MM.1S (cell line): ENCODE measurements around the gene KIAA1958.

ENCODE experiments used
- DNase-seq: peaks from one replicate; pipeline ENCODE4 v3.0.0-alpha.2; 2015
- H2AFZ ChIP-seq: fragments of 300-600 bp; sonication (generic); 2 replicates; pipeline ENCODE4 v1.6.0; 2016; ENCODE audit warnings: antibody characterized with exemption, low read length
- H3F3A ChIP-seq: fragments of 300-600 bp; sonication (generic); 2 replicates; pipeline ENCODE4 v1.6.1; 2016; ENCODE audit warnings: mild to moderate bottlenecking, antibody characterized with exemption, low read length, moderate library complexity, mixed read lengths; ENCODE audit not compliant: insufficient read depth
- H3K27ac ChIP-seq: fragments of 300-600 bp; sonication (generic); 2 replicates; pipeline ENCODE4 v1.5.1; 2016; ENCODE audit warnings: mild to moderate bottlenecking, low read length
- H3K27me3 ChIP-seq: fragments of 300-600 bp; sonication (generic); replicated peaks from 2 replicates; pipeline ENCODE4 v1.6.0; 2016; ENCODE audit warnings: low read length; ENCODE audit not compliant: insufficient read depth
- H3K36me3 ChIP-seq: fragments of 300-600 bp; sonication (generic); replicated peaks from 2 replicates; pipeline ENCODE4 v1.6.1; 2016; ENCODE audit warnings: mild to moderate bottlenecking, low read length, mixed read lengths; ENCODE audit not compliant: insufficient read depth
- H3K4me1 ChIP-seq: fragments of 300-600 bp; sonication (generic); 2 replicates; pipeline ENCODE4 v1.6.1; 2016; ENCODE audit warnings: low read length, mixed read lengths
- H3K4me2 ChIP-seq: fragments of 300-600 bp; sonication (generic); 2 replicates; pipeline ENCODE4 v1.6.0; 2016; ENCODE audit warnings: low read depth, low read length
- H3K4me3 ChIP-seq: fragments of 300-600 bp; sonication (generic); 2 replicates; pipeline ENCODE4 v1.5.1; 2016; ENCODE audit warnings: low read length, mixed read lengths
- H3K79me2 ChIP-seq: fragments of 300-600 bp; sonication (generic); 2 replicates; pipeline ENCODE4 v1.6.1; 2016; ENCODE audit warnings: mixed run types, low read length, mixed read lengths
- H3K9ac ChIP-seq: fragments of 300-600 bp; sonication (generic); 2 replicates; pipeline ENCODE4 v1.6.1; 2016; ENCODE audit warnings: low read length, mixed read lengths
- H3K9me2 ChIP-seq: fragments of 300-600 bp; sonication (generic); replicated peaks from 2 replicates; pipeline ENCODE4 v1.6.1; 2016; ENCODE audit warnings: mild to moderate bottlenecking, low read length, mixed read lengths; ENCODE audit not compliant: insufficient read depth
- H3K9me3 ChIP-seq: fragments of 300-600 bp; sonication (generic); replicated peaks from 2 replicates; pipeline ENCODE4 v1.6.1; 2016; ENCODE audit warnings: mild to moderate bottlenecking, low read length, mixed read lengths; ENCODE audit not compliant: insufficient read depth
- H4K20me1 ChIP-seq: fragments of 300-600 bp; sonication (generic); 2 replicates; pipeline ENCODE4 v1.6.1; 2016; ENCODE audit warnings: mild to moderate bottlenecking, low read length, moderate library complexity, mixed read lengths; ENCODE audit not compliant: insufficient read depth
- EZH2 ChIP-seq: fragments of 300-600 bp; sonication (generic); optimal IDR thresholded peaks from 2 replicates; pipeline ENCODE3; 2017; ENCODE audit warnings: low read depth, mild to moderate bottlenecking, antibody characterized with exemption, low read length, mixed read lengths
- EZH2phosphoT487 ChIP-seq: fragments of 300-600 bp; sonication (generic); IDR thresholded peaks from 2 replicates; pipeline ENCODE4 v1.6.1; 2018; ENCODE audit warnings: antibody characterized with exemption, low read length
- TF ChIP-seq, protein P1 (sequence below): fragments of 300-600 bp; sonication (generic); IDR thresholded peaks from 2 replicates; pipeline ENCODE4 v1.5.1; 2016; ENCODE audit warnings: antibody characterized with exemption, low read length, mixed read lengths

Gene KIAA1958

DNA sequence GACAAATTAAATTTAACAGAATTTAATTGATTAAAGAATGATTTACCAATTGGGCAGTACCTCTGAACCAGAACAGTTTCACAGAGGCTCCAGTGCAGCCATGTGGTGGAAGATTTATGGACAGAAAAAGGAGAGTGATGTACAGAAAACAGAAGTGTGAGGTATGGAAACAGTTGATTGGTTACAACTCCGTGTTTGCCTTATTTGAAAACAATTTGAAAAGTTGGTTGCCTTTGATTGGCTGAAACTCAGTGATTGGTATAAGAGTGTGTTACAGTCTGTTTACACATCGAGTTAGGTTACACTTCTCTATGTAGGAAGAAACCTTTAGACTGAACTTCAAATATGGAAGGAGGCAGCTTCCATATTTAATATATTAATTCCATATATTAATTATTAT, 30.1 kb downstream of the KIAA1958 start:
- no peaks in the 10 kb centered on the region for H4K20me1 ChIP-seq
- H2AFZ ChIP-seq: no peak overlapping the region
- no peak for TF ChIP-seq EZH2
- no peak for TF ChIP-seq EZH2phosphoT487
- TF ChIP-seq, protein P1, sequence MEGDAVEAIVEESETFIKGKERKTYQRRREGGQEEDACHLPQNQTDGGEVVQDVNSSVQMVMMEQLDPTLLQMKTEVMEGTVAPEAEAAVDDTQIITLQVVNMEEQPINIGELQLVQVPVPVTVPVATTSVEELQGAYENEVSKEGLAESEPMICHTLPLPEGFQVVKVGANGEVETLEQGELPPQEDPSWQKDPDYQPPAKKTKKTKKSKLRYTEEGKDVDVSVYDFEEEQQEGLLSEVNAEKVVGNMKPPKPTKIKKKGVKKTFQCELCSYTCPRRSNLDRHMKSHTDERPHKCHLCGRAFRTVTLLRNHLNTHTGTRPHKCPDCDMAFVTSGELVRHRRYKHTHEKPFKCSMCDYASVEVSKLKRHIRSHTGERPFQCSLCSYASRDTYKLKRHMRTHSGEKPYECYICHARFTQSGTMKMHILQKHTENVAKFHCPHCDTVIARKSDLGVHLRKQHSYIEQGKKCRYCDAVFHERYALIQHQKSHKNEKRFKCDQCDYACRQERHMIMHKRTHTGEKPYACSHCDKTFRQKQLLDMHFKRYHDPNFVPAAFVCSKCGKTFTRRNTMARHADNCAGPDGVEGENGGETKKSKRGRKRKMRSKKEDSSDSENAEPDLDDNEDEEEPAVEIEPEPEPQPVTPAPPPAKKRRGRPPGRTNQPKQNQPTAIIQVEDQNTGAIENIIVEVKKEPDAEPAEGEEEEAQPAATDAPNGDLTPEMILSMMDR: no peak
- no peak overlapping the region for H3K9ac ChIP-seq
- no peak overlapping the region for H3K4me2 ChIP-seq
- H3K36me3 ChIP-seq: no peaks in the 10 kb centered on the region
- no peak overlapping the region for H3K4me3 ChIP-seq
- H3K79me2 ChIP-seq: no peaks in the 10 kb centered on the region
- H3K27ac ChIP-seq: no peak overlapping the region
- DNase-seq: no peak
- no peaks in the 10 kb centered on the region for H3K4me1 ChIP-seq
- H3K9me3 ChIP-seq: no peaks in the 10 kb centered on the region
- H3F3A ChIP-seq: no peaks in the 10 kb centered on the region
- H3K9me2 ChIP-seq: no peaks in the 10 kb centered on the region
- no peaks in the 10 kb centered on the region for H3K27me3 ChIP-seq

DNA sequence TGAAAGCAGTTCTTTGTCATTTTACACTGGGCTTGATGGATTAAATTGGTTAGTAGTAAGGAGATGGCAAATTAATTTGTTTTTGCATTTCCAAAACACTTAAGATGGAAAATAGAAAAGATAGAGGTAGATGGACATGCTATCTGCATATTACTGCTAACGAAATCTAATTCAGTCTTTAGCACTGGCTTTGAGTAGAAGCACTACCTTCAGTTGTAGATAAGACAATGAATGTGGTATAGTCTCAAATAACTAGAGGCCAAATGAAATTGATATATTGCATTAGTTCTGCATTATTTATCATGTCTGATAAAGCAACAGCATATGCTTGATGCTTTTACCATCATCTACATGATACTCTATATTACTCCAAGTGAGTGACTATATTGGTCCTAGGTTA, 33.4 kb downstream of the KIAA1958 start:
- no peaks in the 10 kb centered on the region for H3K79me2 ChIP-seq
- TF ChIP-seq EZH2phosphoT487 (no peak), EZH2 (no peak)
- TF ChIP-seq, protein P1: no peak
- H3K9me2 ChIP-seq: no peaks in the 10 kb centered on the region
- no peak overlapping the region for H3K9ac ChIP-seq
- H3K4me1 ChIP-seq: no peaks in the 10 kb centered on the region
- H3K27me3 ChIP-seq: no peaks in the 10 kb centered on the region
- H3F3A ChIP-seq: no peaks in the 10 kb centered on the region
- no peaks in the 10 kb centered on the region for H4K20me1 ChIP-seq
- no peaks in the 10 kb centered on the region for H3K9me3 ChIP-seq
- H3K27ac ChIP-seq: no peak overlapping the region
- H2AFZ ChIP-seq: no peak overlapping the region
- H3K4me3 ChIP-seq: no peak overlapping the region
- H3K4me2 ChIP-seq: no peak overlapping the region
- no peaks in the 10 kb centered on the region for H3K36me3 ChIP-seq
- DNase-seq: no peak

DNA sequence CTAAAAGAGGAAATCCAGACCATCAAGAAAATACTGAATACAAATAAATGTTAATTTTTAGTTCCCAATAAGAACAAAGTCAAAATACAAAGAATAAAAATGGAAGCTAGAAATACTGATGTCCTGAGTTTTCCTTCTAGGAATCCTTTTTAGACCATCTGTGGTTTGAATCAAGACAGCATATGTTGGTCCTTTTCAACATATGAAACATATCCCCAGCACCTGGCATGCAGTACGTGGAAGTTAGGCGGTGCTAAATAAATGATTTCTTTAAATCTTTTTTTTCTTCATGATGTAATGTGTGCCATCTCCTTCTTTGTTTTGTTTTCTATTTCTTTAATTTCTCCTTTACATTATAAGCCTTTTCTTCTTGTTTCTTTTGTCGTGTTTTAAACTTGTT, 34.0 kb downstream of the KIAA1958 start:
- H3K36me3 ChIP-seq: no peaks in the 10 kb centered on the region
- no peak overlapping the region for H3K4me3 ChIP-seq
- no peak overlapping the region for H2AFZ ChIP-seq
- no peaks in the 10 kb centered on the region for H3K79me2 ChIP-seq
- no peaks in the 10 kb centered on the region for H3K27me3 ChIP-seq
- H3K4me2 ChIP-seq: no peak overlapping the region
- no peaks in the 10 kb centered on the region for H3F3A ChIP-seq
- H3K4me1 ChIP-seq: no peaks in the 10 kb centered on the region
- H3K27ac ChIP-seq: no peak overlapping the region
- DNase-seq: no peak
- H3K9me2 ChIP-seq: no peaks in the 10 kb centered on the region
- H3K9me3 ChIP-seq: no peaks in the 10 kb centered on the region
- no peaks in the 10 kb centered on the region for H4K20me1 ChIP-seq
- no peak overlapping the region for H3K9ac ChIP-seq
- TF ChIP-seq EZH2 (no peak), EZH2phosphoT487 (no peak)
- TF ChIP-seq, protein P1: no peak

- H3K27me3 ChIP-seq: no peaks in the 10 kb centered on the region
- no peak for TF ChIP-seq EZH2phosphoT487
- TF ChIP-seq EZH2: no peak
- TF ChIP-seq, protein P1: no peak
- no peak for DNase-seq
- H3K36me3 ChIP-seq: no peaks in the 10 kb centered on the region
- no peaks in the 10 kb centered on the region for H3K79me2 ChIP-seq
- no peak overlapping the region for H3K9ac ChIP-seq
- no peak overlapping the region for H3K27ac ChIP-seq
- no peaks in the 10 kb centered on the region for H3K9me2 ChIP-seq
- no peak overlapping the region for H2AFZ ChIP-seq
- no peaks in the 10 kb centered on the region for H3F3A ChIP-seq
- no peak overlapping the region for H3K4me3 ChIP-seq
- no peaks in the 10 kb centered on the region for H3K9me3 ChIP-seq
- H3K4me2 ChIP-seq: no peak overlapping the region
- H3K4me1 ChIP-seq: no peaks in the 10 kb centered on the region
- H4K20me1 ChIP-seq: no peaks in the 10 kb centered on the region
Observed at GRCh38 chr9:112526973-112527372, 40.3 kb downstream of the KIAA1958 start.
